Activated T-cell treated with anti-CD3 and anti-CD28 coated beads, Interleukin-2, amount 50 U/mL, for 4 hours (primary cell): ENCODE data around the gene PUS3. TPM values are rescaled to one million over a fixed set of nuclear protein-coding genes. Genes with fewer than 3 reads are reported as not detected.
"Not testable (repeated sequence)": the region's sequence is repeated elsewhere in the genome, so short reads cannot be mapped to it uniquely, and the experiment has no call there.

Experiments used
- ATAC-seq, 2 donors: fragments of 200-7000 bp; cut with Tn5 transposase; one replicate each; pipeline ENCODE4 v1.10.0; 2021
- DNase-seq: peaks from one replicate; pipeline ENCODE4 v3.0.0-alpha.2; 2020
- H3K27me3 Mint-ChIP-seq: one replicate; pipeline ENCODE4 v1.8.0; 2021; ENCODE audit warnings: low read depth, mixed read lengths
- H3K36me3 Mint-ChIP-seq: one replicate; pipeline ENCODE4 v1.8.0; 2022; ENCODE audit warnings: mixed read lengths; ENCODE audit not compliant: insufficient read depth
- H3K4me1 Mint-ChIP-seq: one replicate; pipeline ENCODE4 v1.8.0; 2021; ENCODE audit warnings: low read depth, mixed read lengths
- H3K4me3 Mint-ChIP-seq: one replicate; pipeline ENCODE4 v1.8.0; 2021; ENCODE audit warnings: mild to moderate bottlenecking, moderate library complexity, mixed read lengths
- H3K9me3 Mint-ChIP-seq: one replicate; pipeline ENCODE4 v1.8.0; 2021; ENCODE audit warnings: mixed read lengths
- total RNA-seq, 3 donors: library from RNA; stranded (reverse); gene quantifications; one replicate each; pipeline ENCODE4 v1.2.1, GENCODE V29; 2021

The PUS3 gene
- total RNA-seq, 3 donors from 2014 or later = 22.3 to 30.5 (median 28.4) TPM

DNA sequence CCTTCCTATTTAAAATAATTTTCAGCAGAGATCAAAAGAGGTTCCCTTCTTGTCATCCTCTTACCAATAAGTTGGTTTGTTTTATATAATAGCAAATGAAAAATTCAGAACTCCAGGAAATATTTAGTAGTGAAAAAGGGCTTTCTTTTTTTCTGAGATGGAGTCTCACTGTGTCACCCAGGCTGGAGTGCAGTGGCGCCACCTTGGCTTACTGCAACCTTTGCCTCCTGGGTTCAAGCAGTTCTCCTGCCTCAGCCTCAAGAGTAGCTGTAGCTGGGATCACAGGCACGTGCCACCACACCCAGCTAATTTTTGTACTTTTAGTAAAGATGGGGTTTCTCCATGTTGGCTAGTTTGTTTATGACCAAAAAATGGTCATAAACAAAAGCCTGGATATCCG lies 11.6 kb upstream of the PUS3 start:
- H3K4me1 Mint-ChIP-seq, DNase-seq, H3K36me3 Mint-ChIP-seq, H3K9me3 Mint-ChIP-seq, H3K4me3 Mint-ChIP-seq, ATAC-seq: not testable (repeated sequence)
- H3K27me3 Mint-ChIP-seq = peaks cover 40% of the 10 kb centered on the region

DNA sequence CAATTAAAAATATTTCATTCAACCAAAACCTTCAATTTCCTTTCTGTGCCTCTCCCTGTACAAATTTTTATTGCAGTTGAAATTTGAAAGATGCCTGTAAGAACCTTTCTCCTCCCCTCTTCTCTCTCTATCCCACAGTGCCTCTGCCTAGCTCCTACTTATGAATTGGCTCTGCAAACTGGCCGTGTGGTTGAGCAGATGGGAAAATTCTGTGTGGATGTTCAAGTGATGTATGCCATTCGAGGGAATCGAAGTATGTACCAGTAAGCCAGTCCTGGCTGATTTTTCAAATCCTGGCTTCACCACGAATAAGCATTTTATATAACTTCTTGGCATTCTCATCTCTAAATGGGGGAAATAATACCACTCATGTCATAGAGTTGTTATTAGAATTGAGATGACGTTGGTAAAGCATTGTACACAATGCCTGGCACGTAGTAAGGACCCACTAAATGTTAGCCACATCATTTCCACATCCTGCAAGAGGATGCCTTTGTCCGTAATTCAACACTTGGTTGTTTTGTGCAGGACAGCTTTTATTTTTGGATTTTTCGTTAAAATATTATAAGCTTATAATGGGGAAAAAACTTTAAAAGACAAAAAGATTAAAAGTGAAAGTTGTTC lies 7.3 kb upstream of the PUS3 start:
- H3K4me3 Mint-ChIP-seq = no peak overlapping the region
- DNase-seq (no peak), ATAC-seq (no peak)
- H3K27me3 Mint-ChIP-seq = peaks cover 42% of the 10 kb centered on the region
- H3K4me1 Mint-ChIP-seq = no peaks in the 10 kb centered on the region
- no peaks in the 10 kb centered on the region for H3K9me3 Mint-ChIP-seq
- H3K36me3 Mint-ChIP-seq = no peaks in the 10 kb centered on the region

DNA sequence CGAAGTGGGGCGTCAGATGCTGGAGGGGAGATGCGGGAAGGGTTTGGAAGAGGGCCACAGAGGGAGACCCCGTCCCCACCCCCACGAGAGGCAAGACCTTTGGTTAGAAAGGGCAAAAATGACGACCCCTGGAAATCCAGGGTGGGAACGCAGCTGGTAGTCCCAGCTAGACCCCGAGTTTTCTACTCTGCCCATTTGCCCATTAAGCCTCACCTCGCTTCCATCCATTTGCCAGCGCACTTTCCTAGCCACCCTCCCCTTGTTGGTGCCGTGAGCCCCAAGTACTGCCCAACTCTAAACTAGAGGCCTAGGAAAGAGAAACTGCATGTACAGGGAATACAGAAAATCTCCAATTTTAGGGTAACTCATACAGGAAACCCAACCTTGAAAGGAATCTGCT lies 1.7 kb upstream of the PUS3 start:
- Mint-ChIP-seq H3K9me3 (no peaks in the 10 kb centered on the region), H3K4me3 (peak overlapping the region; percentile 54), H3K4me1 (peaks cover 28% of the 10 kb centered on the region), H3K36me3 (peaks cover 10% of the 10 kb centered on the region), H3K27me3 (peaks cover 37% of the 10 kb centered on the region)
- no peak for ATAC-seq
- DNase-seq = no peak

DNA sequence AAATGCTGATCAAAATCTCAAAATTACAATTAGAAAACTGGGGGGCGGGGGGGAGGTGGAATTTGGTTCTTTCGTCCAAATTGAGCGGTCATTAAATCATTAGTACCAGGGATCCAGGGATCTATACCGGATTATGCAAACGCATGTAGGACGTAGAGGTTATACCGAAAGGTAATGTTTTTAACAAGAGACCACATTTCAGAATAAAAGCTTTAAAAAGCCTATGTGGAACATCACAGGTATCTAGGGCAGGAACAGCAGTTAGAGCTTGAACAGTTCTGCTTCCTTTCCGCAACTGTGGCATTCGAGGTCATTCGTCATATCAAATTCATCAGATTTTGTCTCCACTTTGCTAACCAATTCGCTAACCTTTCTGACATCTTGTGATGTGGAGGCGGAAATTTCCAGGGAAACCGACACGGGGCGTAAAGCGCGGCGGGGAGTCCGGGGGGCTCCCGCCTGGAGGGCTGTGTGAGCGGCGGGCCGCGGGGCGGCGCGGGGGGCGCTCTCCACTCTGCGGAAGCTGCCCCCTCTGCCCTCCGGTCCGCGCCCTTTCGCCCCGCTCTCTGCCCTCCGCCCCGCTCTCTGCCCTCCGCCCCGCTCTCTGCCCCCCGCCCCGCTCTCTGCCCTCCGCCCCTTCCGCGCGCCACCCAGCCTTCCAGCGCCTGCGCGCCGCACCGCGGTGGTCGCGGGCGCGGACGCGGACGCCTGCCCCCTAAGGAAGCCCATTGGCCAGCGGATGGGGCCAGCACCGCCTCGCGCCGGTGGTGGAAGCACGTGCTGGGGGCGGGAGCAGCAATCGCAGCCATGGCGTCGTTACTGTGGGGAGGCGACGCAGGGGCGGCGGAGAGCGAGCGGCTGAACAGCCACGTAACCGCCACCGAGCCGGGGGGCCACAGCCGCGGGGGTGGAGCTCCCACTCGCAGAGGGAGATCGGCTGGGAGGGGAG lies 979 bp upstream of the PUS3 start, which contains the start of gene DDX25:
Gene DDX25, plus strand, starts transcription at position 798 of the 949 bp plus-strand sequence. Its CDS starts 10 bp downstream, at position 808.
- peaks cover 37% of the 10 kb centered on the region for H3K27me3 Mint-ChIP-seq
- H3K4me1 Mint-ChIP-seq = peaks cover 32% of the 10 kb centered on the region
- no peak for DNase-seq
- peak; percentile 32 to 44 for ATAC-seq
- H3K9me3 Mint-ChIP-seq = no peaks in the 10 kb centered on the region
- peaks cover 14% of the 10 kb centered on the region for H3K36me3 Mint-ChIP-seq
- H3K4me3 Mint-ChIP-seq = peak within 1 kb of the TSS; percentile 98

DNA sequence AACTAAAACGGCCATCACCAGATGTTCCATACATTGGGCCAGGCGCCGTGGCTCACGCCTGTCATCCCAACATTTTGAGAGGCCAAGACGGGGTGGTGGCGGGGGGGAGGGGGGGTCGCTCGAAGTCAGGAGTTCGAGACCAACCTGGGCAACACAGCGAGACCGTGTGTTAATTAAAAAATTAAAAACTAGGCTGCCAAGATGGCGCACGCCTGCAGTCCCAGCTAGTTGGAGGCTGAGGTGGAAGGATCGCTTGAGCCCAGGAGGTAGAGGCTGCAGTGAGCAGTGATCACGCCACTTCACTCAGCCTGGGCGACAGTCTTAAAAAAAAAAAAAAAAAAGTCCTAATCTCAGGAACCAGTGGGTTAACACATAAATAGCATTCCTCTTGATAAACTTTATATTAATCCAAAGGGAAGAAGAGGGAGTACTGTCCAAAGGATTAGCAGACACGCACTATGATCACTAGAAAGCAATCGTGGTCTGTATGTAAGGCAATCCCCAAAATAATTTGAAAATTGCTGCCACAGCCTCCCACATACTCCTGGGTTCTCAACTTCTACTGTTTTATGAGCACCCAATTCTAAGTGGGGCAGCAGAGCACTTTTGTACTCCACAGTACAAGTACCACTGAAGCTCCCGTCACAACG lies 604 bp downstream of the PUS3 start:
- peak overlapping the region; percentile 98 for H3K4me3 Mint-ChIP-seq
- DNase-seq (no peak), ATAC-seq (no peak)
- peaks cover 36% of the 10 kb centered on the region for H3K4me1 Mint-ChIP-seq
- H3K27me3 Mint-ChIP-seq = peaks cover 33% of the 10 kb centered on the region
- peaks cover 19% of the 10 kb centered on the region for H3K36me3 Mint-ChIP-seq
- no peaks in the 10 kb centered on the region for H3K9me3 Mint-ChIP-seq

DNA sequence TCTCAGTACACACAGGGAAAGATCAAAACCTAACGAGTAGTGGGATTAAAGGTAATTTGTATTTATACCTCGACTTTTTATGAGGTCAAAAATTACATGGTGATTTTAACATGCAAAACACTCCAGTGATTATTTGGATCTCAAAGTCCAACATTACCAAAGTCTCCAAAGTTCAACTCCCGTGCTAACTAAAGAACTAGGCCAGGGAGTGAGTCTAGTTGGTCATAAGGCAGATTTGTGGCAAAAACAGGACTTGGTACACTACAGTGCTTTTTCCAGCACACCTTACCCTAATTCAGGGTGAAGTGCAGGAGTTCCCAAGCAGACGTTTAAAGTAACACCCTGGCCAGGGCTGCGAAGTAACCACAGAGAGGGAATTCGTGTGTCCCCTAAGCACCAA lies 1.1 kb downstream of the PUS3 start:
- Mint-ChIP-seq H3K9me3 (no peaks in the 10 kb centered on the region), H3K4me3 (peak overlapping the region; percentile 98), H3K4me1 (peaks cover 40% of the 10 kb centered on the region), H3K36me3 (peaks cover 19% of the 10 kb centered on the region), H3K27me3 (peaks cover 30% of the 10 kb centered on the region)
- ATAC-seq = no peak
- DNase-seq = no peak

DNA sequence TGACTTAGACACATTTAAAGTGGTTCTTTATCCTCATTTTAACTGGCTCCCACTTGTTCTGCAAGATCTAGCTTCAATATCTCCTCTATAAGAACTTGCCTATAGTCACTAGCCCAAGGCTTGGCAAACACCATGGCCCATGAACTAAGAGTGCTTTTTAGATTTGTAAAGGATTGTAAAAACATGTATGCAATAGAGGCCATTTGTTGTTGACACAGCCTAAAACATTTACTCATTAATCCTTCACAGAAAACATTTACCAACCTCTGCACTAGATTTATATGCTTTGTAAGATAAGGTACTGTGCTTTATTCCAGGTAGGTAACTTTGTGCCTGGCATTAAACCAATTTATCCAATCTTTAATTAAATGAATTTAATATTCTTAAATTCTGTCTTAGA lies 10.0 kb downstream of the PUS3 start:
- DNase-seq = no peak
- Mint-ChIP-seq H3K4me3 (no peak overlapping the region), H3K9me3 (no peaks in the 10 kb centered on the region), H3K27me3 (no peaks in the 10 kb centered on the region), H3K4me1 (peaks cover 29% of the 10 kb centered on the region), H3K36me3 (peaks cover 31% of the 10 kb centered on the region)
- no peak for ATAC-seq

DNA sequence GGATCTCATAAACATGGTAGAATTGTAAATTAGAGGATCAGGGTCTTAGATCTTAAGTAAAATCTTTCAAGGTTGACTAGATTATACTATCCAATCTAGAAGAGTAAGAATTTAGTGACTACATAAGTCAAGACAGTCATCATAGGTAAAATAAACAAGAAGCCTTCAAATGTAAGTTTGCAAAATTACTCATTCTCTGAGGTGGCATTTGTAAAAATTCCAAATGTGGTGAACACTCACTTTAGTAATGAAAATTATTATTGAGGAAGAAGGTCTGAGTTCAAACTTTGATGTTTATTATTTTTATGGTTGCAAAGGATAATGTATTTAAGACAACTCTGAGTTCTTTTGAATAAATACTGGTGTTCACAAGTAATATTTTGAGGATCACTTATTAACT lies 10.9 kb downstream of the PUS3 start:
- peaks cover 29% of the 10 kb centered on the region for H3K4me1 Mint-ChIP-seq
- no peak for ATAC-seq
- peaks cover 27% of the 10 kb centered on the region for H3K36me3 Mint-ChIP-seq
- H3K4me3 Mint-ChIP-seq = no peak overlapping the region
- no peak for DNase-seq
- no peaks in the 10 kb centered on the region for H3K27me3 Mint-ChIP-seq
- H3K9me3 Mint-ChIP-seq = no peaks in the 10 kb centered on the region

DNA sequence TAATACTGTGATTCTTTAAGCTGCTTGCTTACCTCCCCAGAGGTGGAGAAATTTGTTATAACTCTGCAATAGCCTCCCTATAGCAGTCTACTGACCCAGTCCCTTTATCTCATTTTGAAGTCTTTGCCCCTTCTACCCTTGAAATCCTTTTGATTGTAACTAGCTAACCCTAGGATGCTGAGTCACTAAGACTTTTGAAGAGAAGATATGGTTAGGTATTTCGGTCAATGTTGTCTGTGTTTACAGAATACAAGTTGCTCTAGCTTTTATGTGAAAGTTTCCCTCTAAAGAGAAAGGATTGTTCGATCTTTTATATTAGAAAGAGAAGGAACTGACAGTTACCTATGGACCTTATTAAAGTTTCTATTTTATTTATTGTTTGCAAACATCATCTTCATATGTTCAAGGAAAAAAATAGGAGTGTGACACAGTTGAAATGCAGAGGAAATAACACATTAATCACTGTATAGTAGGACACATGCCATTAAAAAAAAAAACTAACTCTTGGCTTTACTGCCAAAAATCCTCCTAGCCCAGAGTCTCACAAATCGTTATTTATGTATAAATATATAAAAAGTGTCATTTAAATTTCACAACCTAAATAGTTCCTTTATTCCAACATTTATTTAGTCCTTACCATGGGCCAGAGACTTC lies 12.4 kb downstream of the PUS3 start:
- H3K4me1 Mint-ChIP-seq = peaks cover 32% of the 10 kb centered on the region
- no peak for DNase-seq
- H3K9me3 Mint-ChIP-seq = no peaks in the 10 kb centered on the region
- no peak for ATAC-seq
- no peak overlapping the region for H3K4me3 Mint-ChIP-seq
- no peaks in the 10 kb centered on the region for H3K27me3 Mint-ChIP-seq
- peaks cover 27% of the 10 kb centered on the region for H3K36me3 Mint-ChIP-seq

DNA sequence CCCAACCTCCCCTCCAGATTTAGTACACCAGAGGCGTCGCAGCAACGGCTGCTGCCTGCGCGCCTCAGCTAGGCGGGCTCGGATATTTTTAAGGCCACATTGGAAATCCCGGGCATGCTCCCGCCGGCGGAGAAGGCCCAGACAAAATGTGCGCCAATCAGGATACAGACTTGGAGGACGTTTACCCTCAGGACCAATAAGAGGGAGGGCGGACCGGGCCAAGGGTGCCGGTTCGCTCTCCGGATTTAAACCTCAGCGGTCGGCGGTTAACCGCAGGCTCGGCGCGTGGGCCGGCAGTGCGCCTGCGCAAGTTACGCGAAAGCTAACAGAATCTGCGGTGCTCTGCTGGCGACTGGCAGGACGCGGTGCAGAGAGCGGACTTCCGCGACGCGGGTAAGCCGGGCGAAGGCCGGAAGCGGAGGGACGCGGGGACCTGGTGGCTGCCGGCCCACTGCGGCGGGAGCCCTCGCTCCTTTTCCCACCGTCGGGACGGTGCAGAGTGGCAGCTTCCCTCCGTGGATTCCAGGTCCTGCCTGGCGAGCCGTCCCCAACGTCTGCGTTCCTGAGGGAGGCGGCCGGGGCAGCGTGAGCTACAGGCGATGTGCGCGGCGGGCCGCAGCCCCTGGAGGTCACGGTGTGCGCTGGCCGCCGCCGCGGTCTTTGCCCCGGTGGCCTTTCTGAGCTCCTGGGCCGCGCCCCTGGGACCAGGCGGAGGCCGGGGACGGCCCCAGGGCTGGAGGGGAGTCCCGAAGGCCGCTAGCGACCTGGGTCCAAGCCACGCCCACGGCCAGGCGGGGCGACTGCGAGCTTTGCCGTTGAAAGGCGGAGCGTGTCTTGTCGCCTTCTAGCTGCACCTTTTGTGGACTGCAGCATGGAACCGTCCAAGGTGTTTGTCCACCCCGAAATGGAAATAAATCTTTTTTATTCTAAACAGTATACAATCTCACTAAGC lies 15.4 kb downstream of the PUS3 start, which contains the start of gene HYLS1:
Gene HYLS1, plus strand, starts transcription at position 296 of the 952 bp plus-strand sequence. CDS start 11,701 bp downstream, outside the sequence.
- ATAC-seq (peak; percentile 94 to 95), DNase-seq (peak; percentile 90)
- H3K36me3 Mint-ChIP-seq = peaks cover 3% of the 10 kb centered on the region
- peaks cover 29% of the 10 kb centered on the region for H3K4me1 Mint-ChIP-seq
- H3K4me3 Mint-ChIP-seq = peak within 1 kb of the TSS; percentile 85
- no peaks in the 10 kb centered on the region for H3K9me3 Mint-ChIP-seq
- H3K27me3 Mint-ChIP-seq = no peaks in the 10 kb centered on the region

DNA sequence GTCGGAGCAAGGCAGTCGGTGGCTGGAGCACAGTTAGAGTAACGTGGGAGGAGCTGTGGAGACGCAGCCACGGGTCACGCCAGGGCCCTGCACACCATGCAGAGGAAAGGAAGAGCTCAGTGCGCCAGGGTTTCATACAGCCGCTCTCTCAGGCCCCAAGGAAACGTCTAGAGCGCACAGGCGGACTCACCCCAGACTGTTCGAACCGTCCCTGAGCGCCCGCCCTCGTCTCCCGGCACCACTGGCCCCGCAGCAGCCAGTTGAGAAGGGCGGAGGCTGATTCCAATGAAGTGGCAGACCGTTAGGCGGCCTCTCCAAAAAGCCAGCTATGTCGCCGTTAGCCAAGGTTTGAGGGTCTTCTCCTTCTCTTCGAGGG lies 16.0 kb downstream of the PUS3 start:
- Mint-ChIP-seq H3K9me3 (no peaks in the 10 kb centered on the region), H3K4me1 (peaks cover 26% of the 10 kb centered on the region), H3K27me3 (no peaks in the 10 kb centered on the region), H3K36me3 (no peaks in the 10 kb centered on the region), H3K4me3 (peak overlapping the region; percentile 85)
- DNase-seq (no peak), ATAC-seq (peak; percentile 20 to 21)

DNA sequence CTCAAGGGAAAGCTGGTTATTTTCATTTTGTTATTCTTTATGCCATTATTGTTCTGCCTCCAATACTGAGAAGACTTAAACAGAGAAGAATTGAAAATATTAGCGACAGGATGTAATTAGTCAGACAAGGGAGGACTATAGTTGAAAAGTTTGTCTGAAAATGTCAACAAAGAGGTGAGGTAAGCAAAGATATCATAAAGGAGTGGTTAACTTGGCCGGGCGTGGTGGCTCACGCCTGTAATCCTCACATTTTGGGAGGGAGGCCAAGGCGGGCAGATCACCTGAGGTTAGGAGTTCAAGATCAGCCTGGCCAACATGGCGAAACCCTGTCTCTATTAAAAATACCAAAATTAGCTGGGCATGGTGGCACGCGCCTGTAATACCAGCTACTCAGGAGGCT lies 19.6 kb downstream of the PUS3 start:
- no peaks in the 10 kb centered on the region for H3K27me3 Mint-ChIP-seq
- no peak for DNase-seq
- no peak overlapping the region for H3K4me3 Mint-ChIP-seq
- ATAC-seq = no peak
- peaks cover 12% of the 10 kb centered on the region for H3K4me1 Mint-ChIP-seq
- H3K9me3 Mint-ChIP-seq = no peaks in the 10 kb centered on the region
- H3K36me3 Mint-ChIP-seq = no peaks in the 10 kb centered on the region

DNA sequence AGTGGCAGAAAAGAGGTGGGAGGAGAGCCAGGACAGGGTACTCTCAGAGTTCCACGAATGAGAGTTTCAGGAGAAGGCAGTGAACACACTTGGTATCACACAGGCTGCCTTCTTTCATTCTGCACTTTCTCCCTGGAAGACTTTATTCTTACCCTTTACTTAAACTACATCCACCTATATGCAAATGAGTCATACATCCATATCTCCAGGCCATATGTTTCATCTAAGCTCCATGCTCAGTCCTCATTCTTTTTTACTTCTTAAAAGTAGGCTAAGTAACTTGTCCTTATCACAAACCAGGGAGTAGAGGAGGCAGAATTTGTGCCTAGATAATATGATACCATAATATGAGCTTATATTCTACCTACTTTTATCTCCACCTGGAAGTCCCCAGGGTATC lies 21.7 kb downstream of the PUS3 start:
- peaks cover 2% of the 10 kb centered on the region for H3K4me1 Mint-ChIP-seq
- ATAC-seq = no peak

More for the DNA sequence above, 21.7 kb downstream of the PUS3 start:
- H3K9me3 Mint-ChIP-seq = no peaks in the 10 kb centered on the region
- no peak overlapping the region for H3K4me3 Mint-ChIP-seq
- H3K27me3 Mint-ChIP-seq = no peaks in the 10 kb centered on the region
- DNase-seq = no peak
- H3K36me3 Mint-ChIP-seq = no peaks in the 10 kb centered on the region
